Measurements from ENCODE around the gene NXPH2. TPM values are rescaled to one million over a fixed set of nuclear protein-coding genes. Genes with fewer than 3 reads are reported as not detected.

NXPH2 gene
- total RNA-seq, 1 donor from 2014 or later, result 1.0 TPM

DNA sequence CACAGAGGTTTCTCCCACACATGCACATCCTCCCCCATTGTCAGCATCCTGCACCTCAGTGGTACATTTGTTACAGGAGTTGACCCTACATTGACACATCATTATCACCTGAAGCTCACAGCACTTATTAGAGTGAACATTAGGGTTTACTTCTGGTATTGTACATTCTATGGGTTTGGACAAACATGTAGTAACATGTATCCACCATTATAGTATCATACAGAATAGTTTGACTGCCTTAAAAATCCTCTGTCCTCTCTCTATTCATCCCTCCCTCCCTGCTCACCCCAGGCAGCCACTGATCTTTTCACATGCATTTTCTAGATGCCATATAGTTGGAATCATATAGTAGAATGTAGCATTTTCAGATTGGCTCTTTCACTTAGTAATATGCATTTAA, 53.5 kb downstream of the NXPH2 start:
- no peaks in the 10 kb centered on the region for H3K36me3 Mint-ChIP-seq (ENCODE audit: low read depth, unreplicated experiment)
- no peak overlapping the region for H3K4me3 ChIP-seq (ENCODE audit: insufficient read depth, low read depth, low read length)
- no peak overlapping the region for H2AFZ ChIP-seq (ENCODE audit: low read depth, low read length)
- no peak for FAIRE-seq
- H3K27ac ChIP-seq (ENCODE audit: low read depth, low read length), result no peak overlapping the region
- H3K36me3 ChIP-seq (ENCODE audit: insufficient read depth, low read length), result no peaks in the 10 kb centered on the region
- no peaks in the 10 kb centered on the region for H3K27me3 Mint-ChIP-seq (ENCODE audit: low read depth, unreplicated experiment)
- H3K9ac ChIP-seq (ENCODE audit: low read length), result no peak overlapping the region
- H3K27ac Mint-ChIP-seq (ENCODE audit: unreplicated experiment), result peak overlapping the region; percentile 8
- H3K79me2 ChIP-seq (ENCODE audit: insufficient read depth, low read length), result no peaks in the 10 kb centered on the region
- H3K27me3 ChIP-seq (ENCODE audit: insufficient read depth, low read length), result no peaks in the 10 kb centered on the region
- H3K4me2 ChIP-seq (ENCODE audit: low read length), result no peak overlapping the region
- H3K9me3 ChIP-seq (ENCODE audit: insufficient read depth, low read depth, low read length), result no peaks in the 10 kb centered on the region
- no peaks in the 10 kb centered on the region for H3K4me1 ChIP-seq (ENCODE audit: insufficient read depth, low read length)
- H3K4me1 Mint-ChIP-seq (ENCODE audit: low read depth, unreplicated experiment), result peaks cover 10% of the 10 kb centered on the region
- TF ChIP-seq CTCF (IDR thresholded peaks at IDR 0.05; ENCODE audit: insufficient read depth, low read depth, low read length) (no peak), EZH2 (IDR thresholded peaks at IDR 0.05; ENCODE audit: insufficient read depth, low read length) (no peak)
- H3K4me3 Mint-ChIP-seq (ENCODE audit: unreplicated experiment), result no peak overlapping the region
- no peaks in the 10 kb centered on the region for H3K9me3 Mint-ChIP-seq (ENCODE audit: unreplicated experiment)
- H4K20me1 ChIP-seq (ENCODE audit: insufficient read depth, low read length), result no peaks in the 10 kb centered on the region
- no peak for DNase-seq (ENCODE audit: low read depth)

- H3K36me3 Mint-ChIP-seq (ENCODE audit: low read depth, unreplicated experiment), result no peaks in the 10 kb centered on the region
- no peaks in the 10 kb centered on the region for H3K4me1 ChIP-seq (ENCODE audit: insufficient read depth, low read length)
- H3K27ac ChIP-seq (ENCODE audit: low read depth, low read length), result no peak overlapping the region
- no peaks in the 10 kb centered on the region for H4K20me1 ChIP-seq (ENCODE audit: insufficient read depth, low read length)
- H3K9me3 ChIP-seq (ENCODE audit: insufficient read depth, low read depth, low read length), result no peaks in the 10 kb centered on the region
- DNase-seq (ENCODE audit: low read depth) (no peak), FAIRE-seq (no peak)
- H3K9ac ChIP-seq (ENCODE audit: low read length), result no peak overlapping the region
- no peaks in the 10 kb centered on the region for H3K79me2 ChIP-seq (ENCODE audit: insufficient read depth, low read length)
- no peaks in the 10 kb centered on the region for H3K36me3 ChIP-seq (ENCODE audit: insufficient read depth, low read length)
- H3K27ac Mint-ChIP-seq (ENCODE audit: unreplicated experiment), result no peak overlapping the region
- no peak overlapping the region for H3K4me3 Mint-ChIP-seq (ENCODE audit: unreplicated experiment)
- no peak for TF ChIP-seq EZH2 (IDR thresholded peaks at IDR 0.05; ENCODE audit: insufficient read depth, low read length)
- TF ChIP-seq CTCF (IDR thresholded peaks at IDR 0.05; ENCODE audit: insufficient read depth, low read depth, low read length), result no peak
- no peak overlapping the region for H2AFZ ChIP-seq (ENCODE audit: low read depth, low read length)
- H3K27me3 Mint-ChIP-seq (ENCODE audit: low read depth, unreplicated experiment), result no peaks in the 10 kb centered on the region
- H3K4me2 ChIP-seq (ENCODE audit: low read length), result no peak overlapping the region
- H3K27me3 ChIP-seq (ENCODE audit: insufficient read depth, low read length), result no peaks in the 10 kb centered on the region
- H3K9me3 Mint-ChIP-seq (ENCODE audit: unreplicated experiment), result no peaks in the 10 kb centered on the region
- peaks cover 10% of the 10 kb centered on the region for H3K4me1 Mint-ChIP-seq (ENCODE audit: low read depth, unreplicated experiment)
- no peak overlapping the region for H3K4me3 ChIP-seq (ENCODE audit: insufficient read depth, low read depth, low read length)
Observed at GRCh38 chr2:138724729-138725459, 55.3 kb downstream of the NXPH2 start.

DNA sequence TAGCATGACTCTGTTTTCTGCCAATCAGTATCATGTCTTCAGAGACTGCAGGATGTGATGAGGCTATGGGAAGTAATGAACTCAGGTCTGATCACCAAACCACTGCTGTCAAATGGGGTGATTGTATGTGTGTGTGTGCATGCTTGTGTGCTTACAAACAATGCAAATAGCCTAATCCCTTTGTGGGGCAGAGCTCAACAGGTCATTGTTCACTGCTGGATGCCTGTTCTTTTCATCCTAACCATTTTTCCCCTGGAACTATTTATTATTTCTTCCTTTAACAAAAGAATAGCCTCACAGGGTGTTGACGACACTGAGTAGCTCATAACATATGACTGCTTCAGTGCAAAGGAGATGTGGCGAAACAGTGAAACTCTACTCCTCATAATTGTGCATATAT, 55.9 kb downstream of the NXPH2 start:
- Histone ChIP-seq H3K4me1 (ENCODE audit: insufficient read depth, low read length) (no peaks in the 10 kb centered on the region), H3K27ac (ENCODE audit: low read depth, low read length) (no peak overlapping the region), H3K79me2 (ENCODE audit: insufficient read depth, low read length) (no peaks in the 10 kb centered on the region), H3K27me3 (ENCODE audit: insufficient read depth, low read length) (no peaks in the 10 kb centered on the region), H4K20me1 (ENCODE audit: insufficient read depth, low read length) (no peaks in the 10 kb centered on the region), H3K4me3 (ENCODE audit: insufficient read depth, low read depth, low read length) (no peak overlapping the region), H2AFZ (ENCODE audit: low read depth, low read length) (no peak overlapping the region), H3K9ac (ENCODE audit: low read length) (no peak overlapping the region), H3K36me3 (ENCODE audit: insufficient read depth, low read length) (no peaks in the 10 kb centered on the region), H3K4me2 (ENCODE audit: low read length) (no peak overlapping the region), H3K9me3 (ENCODE audit: insufficient read depth, low read depth, low read length) (no peaks in the 10 kb centered on the region)
- FAIRE-seq (no peak), DNase-seq (ENCODE audit: low read depth) (no peak)
- Mint-ChIP-seq H3K27ac (ENCODE audit: unreplicated experiment) (no peak overlapping the region), H3K27me3 (ENCODE audit: low read depth, unreplicated experiment) (no peaks in the 10 kb centered on the region), H3K9me3 (ENCODE audit: unreplicated experiment) (no peaks in the 10 kb centered on the region), H3K36me3 (ENCODE audit: low read depth, unreplicated experiment) (no peaks in the 10 kb centered on the region), H3K4me3 (ENCODE audit: unreplicated experiment) (no peak overlapping the region), H3K4me1 (ENCODE audit: low read depth, unreplicated experiment) (peaks cover 10% of the 10 kb centered on the region)
- TF ChIP-seq CTCF (IDR thresholded peaks at IDR 0.05; ENCODE audit: insufficient read depth, low read depth, low read length), result no peak
- TF ChIP-seq EZH2 (IDR thresholded peaks at IDR 0.05; ENCODE audit: insufficient read depth, low read length), result no peak

Measured in astrocyte (in vitro differentiated cells and primary cell).